PC-3 (cell line): ENCODE data around the gene UBE2C. TPM values are rescaled to one million over a fixed set of nuclear protein-coding genes. Genes with fewer than 3 reads are reported as not detected.

Experiments
- ATAC-seq: fragments of 200-7000 bp; cut with Tn5 transposase; 2 replicates; pipeline ENCODE4 v1.9.1; 2020; ENCODE audit warnings: mild to moderate bottlenecking, moderate library complexity
- BruUV-seq: library from RNA; stranded (reverse); fragments of 400-500 nt; replicated peaks from 2 replicates; lab custom pipeline; 2021; lab: Mats Ljungman, UMichigan
- CTCF ChIA-PET: fragments of 300-600 bp; sonication (Branson Sonifier 250); formaldehyde crosslinking; loops from one replicate; lab custom pipeline; 2022; ENCODE audit warnings: antibody characterized with exemption; lab: Charles Lee
- POLR2A ChIA-PET: fragments of 300-600 bp; sonication (Branson Sonifier 250); formaldehyde crosslinking; loops from one replicate; lab custom pipeline; 2022; ENCODE audit warnings: antibody characterized with exemption; ENCODE audit not compliant: unreplicated experiment; lab: Charles Lee
- DNase-seq: peaks from one replicate; pipeline ENCODE4 v3.0.0-alpha.2; 2015
- H2AFZ ChIP-seq: fragments of 300-600 bp; sonication (generic); 2 replicates; pipeline ENCODE4 v1.6.0; 2016; ENCODE audit warnings: antibody characterized with exemption, low read length
- H3F3A ChIP-seq: fragments of 300-600 bp; sonication (generic); one replicate; pipeline ENCODE4 v1.6.0; 2017; ENCODE audit warnings: antibody characterized with exemption, low read length, control low read depth, mild to moderate bottlenecking; ENCODE audit not compliant: unreplicated experiment
- H3K27ac ChIP-seq: fragments of 300-600 bp; sonication (generic); 2 replicates; pipeline ENCODE4 v1.5.1; 2016; ENCODE audit warnings: mild to moderate bottlenecking, low read length
- H3K27me3 ChIP-seq: fragments of 300-600 bp; sonication (generic); 2 replicates; pipeline ENCODE4 v1.6.1; 2016; ENCODE audit warnings: low read length, mixed read lengths
- H3K36me3 ChIP-seq: fragments of 300-600 bp; sonication (generic); 2 replicates; pipeline ENCODE4 v1.6.1; 2016; ENCODE audit warnings: low read depth, mixed run types, low read length, mixed read lengths
- H3K4me1 ChIP-seq: fragments of 300-600 bp; sonication (generic); 2 replicates; pipeline ENCODE4 v1.5.1; 2016; ENCODE audit warnings: low read length; ENCODE audit not compliant: insufficient read depth
- H3K4me2 ChIP-seq: fragments of 300-600 bp; sonication (generic); 2 replicates; pipeline ENCODE4 v1.6.0; 2016; ENCODE audit warnings: low read length
- H3K4me3 ChIP-seq: fragments of 300-600 bp; sonication (generic); 2 replicates; pipeline ENCODE4 v1.5.1; 2016; ENCODE audit warnings: mild to moderate bottlenecking, low read length, mixed read lengths
- H3K79me2 ChIP-seq: fragments of 300-600 bp; sonication (generic); 2 replicates; pipeline ENCODE4 v1.6.1; 2017; ENCODE audit warnings: low read length, mixed read lengths
- H3K9ac ChIP-seq: fragments of 300-600 bp; sonication (generic); 2 replicates; pipeline ENCODE4 v1.6.0; 2016; ENCODE audit warnings: mild to moderate bottlenecking, low read length
- H3K9me2 ChIP-seq: fragments of 300-600 bp; sonication (generic); replicated peaks from 2 replicates; pipeline ENCODE4 v1.6.1; 2016; ENCODE audit warnings: mixed run types, low read length, mixed read lengths
- H3K9me3 ChIP-seq: fragments of 300-600 bp; sonication (generic); 2 replicates; pipeline ENCODE4 v1.6.1; 2016; ENCODE audit warnings: low read length, mixed read lengths
- H4K20me1 ChIP-seq: fragments of 300-600 bp; sonication (generic); 2 replicates; pipeline ENCODE4 v1.6.1; 2016; ENCODE audit warnings: low read length, mixed read lengths
- EZH2 ChIP-seq: fragments of 300-600 bp; sonication (generic); IDR thresholded peaks from one replicate; pipeline ENCODE4 v1.6.1; 2017; ENCODE audit warnings: antibody characterized with exemption, mild to moderate bottlenecking, low read length; ENCODE audit not compliant: unreplicated experiment
- EZH2phosphoT487 ChIP-seq: fragments of 300-600 bp; sonication (generic); IDR thresholded peaks from 2 replicates; pipeline ENCODE4 v1.6.1; 2018; ENCODE audit warnings: mild to moderate bottlenecking, antibody characterized with exemption, low read length, borderline replicate concordance
- intact Hi-C: fragments of 100-400 bp; cut with micrococcal nuclease; formaldehyde crosslinking; loops from 2 replicates; pipeline ENCODE4 v1.9.0; 2023
- total RNA-seq: library from RNA; depleted of rRNA; stranded (reverse); fragments of >200 nt; gene quantifications from 2 replicates; pipeline ENCODE4 v1.2.3, GENCODE V29; 2014
- TF ChIP-seq, protein P1 (sequence below): fragments of 300-600 bp; sonication (generic); conservative IDR thresholded peaks from 2 replicates; pipeline ENCODE4 v1.5.1; 2017; ENCODE audit warnings: antibody characterized with exemption, low read depth, mild to moderate bottlenecking, low read length

Gene UBE2C
- total RNA-seq, 1 experiment from 2014 or later, result 304 TPM

- Histone ChIP-seq H3K4me1 (peaks cover 30% of the 10 kb centered on the region), H3K9me2 (no peaks in the 10 kb centered on the region), H3K27ac (no peak overlapping the region), H3K9ac (peak overlapping the region; percentile 45), H3K27me3 (no peaks in the 10 kb centered on the region), H2AFZ (peak overlapping the region; percentile 72), H3K79me2 (peaks cover 25% of the 10 kb centered on the region), H4K20me1 (no peaks in the 10 kb centered on the region), H3F3A (no peaks in the 10 kb centered on the region), H3K9me3 (no peaks in the 10 kb centered on the region), H3K36me3 (0 out of 2 replicates have a peak, but pooled peaks cover 8% of the 10 kb centered on the region), H3K4me2 (peak overlapping the region; percentile 88), H3K4me3 (peak overlapping the region; percentile 87)
- DNase-seq (no peak), ATAC-seq (no peak)
- POLR2A ChIA-PET, result interaction anchor here (0.5 kb wide), 1 partner anchor 77 kb away, joined by 4 read pairs; no protein-coding TSS in a partner anchor
- TF ChIP-seq, protein P1, sequence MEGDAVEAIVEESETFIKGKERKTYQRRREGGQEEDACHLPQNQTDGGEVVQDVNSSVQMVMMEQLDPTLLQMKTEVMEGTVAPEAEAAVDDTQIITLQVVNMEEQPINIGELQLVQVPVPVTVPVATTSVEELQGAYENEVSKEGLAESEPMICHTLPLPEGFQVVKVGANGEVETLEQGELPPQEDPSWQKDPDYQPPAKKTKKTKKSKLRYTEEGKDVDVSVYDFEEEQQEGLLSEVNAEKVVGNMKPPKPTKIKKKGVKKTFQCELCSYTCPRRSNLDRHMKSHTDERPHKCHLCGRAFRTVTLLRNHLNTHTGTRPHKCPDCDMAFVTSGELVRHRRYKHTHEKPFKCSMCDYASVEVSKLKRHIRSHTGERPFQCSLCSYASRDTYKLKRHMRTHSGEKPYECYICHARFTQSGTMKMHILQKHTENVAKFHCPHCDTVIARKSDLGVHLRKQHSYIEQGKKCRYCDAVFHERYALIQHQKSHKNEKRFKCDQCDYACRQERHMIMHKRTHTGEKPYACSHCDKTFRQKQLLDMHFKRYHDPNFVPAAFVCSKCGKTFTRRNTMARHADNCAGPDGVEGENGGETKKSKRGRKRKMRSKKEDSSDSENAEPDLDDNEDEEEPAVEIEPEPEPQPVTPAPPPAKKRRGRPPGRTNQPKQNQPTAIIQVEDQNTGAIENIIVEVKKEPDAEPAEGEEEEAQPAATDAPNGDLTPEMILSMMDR, result no peak
- TF ChIP-seq EZH2, result no peak
- intact Hi-C loops, result loop anchor here (1.0 to 2.0 kb wide), 2 partner anchors 23 to 46 kb away; partner anchors contain the start of genes UBE2C and ZSWIM1
- CTCF ChIA-PET, result no interaction called here
- BruUV-seq, result no TSS peak
Measured at GRCh38 chr20:45857882-45858216, 45.4 kb downstream of the UBE2C start.

DNA sequence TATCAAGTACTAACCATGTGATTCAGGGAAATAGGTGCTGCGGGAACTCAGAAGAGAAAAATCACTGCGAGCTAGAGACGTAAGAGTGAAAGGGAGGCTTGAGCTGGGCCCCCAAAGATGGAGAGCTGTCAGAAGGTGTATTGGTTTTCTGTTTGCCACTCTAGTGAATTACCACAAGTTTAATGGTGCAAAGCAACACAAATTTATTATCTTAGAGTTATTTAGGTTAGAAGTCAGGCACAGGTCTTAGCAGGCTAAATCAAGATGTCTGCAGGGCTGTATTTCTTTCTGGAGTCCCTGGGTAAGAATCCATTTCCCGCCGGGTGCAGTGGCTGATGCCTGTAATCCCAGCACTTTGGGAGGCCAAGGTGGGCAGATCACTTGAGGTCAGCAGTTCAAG is 47.5 kb downstream of the UBE2C start:
- TF ChIP-seq EZH2phosphoT487, result no peak
- no peak for TF ChIP-seq EZH2
- TF ChIP-seq, protein P1, result no peak
- H3K9ac ChIP-seq, result no peak overlapping the region
- BruUV-seq, result no TSS peak
- H3F3A ChIP-seq, result no peaks in the 10 kb centered on the region
- H2AFZ ChIP-seq, result no peak overlapping the region
- peaks cover 24% of the 10 kb centered on the region for H3K79me2 ChIP-seq
- H3K4me3 ChIP-seq, result no peak overlapping the region
- CTCF ChIA-PET, result no interaction called here
- POLR2A ChIA-PET, result no interaction called here
- no peak for DNase-seq
- no peak for ATAC-seq
- H3K9me3 ChIP-seq, result no peaks in the 10 kb centered on the region
- H3K4me2 ChIP-seq, result no peak overlapping the region
- no peaks in the 10 kb centered on the region for H3K9me2 ChIP-seq
- peak overlapping the region; percentile 65 for H3K27ac ChIP-seq
- no peaks in the 10 kb centered on the region for H3K27me3 ChIP-seq
- H3K4me1 ChIP-seq, result peaks cover 30% of the 10 kb centered on the region
- H3K36me3 ChIP-seq, result no peaks in the 10 kb centered on the region
- intact Hi-C loops, result no loop called here
- no peaks in the 10 kb centered on the region for H4K20me1 ChIP-seq

GRCh38 chr20:45860560-45861220 is 48.2 kb downstream of the UBE2C start:
- H3K4me1 ChIP-seq, result peaks cover 29% of the 10 kb centered on the region
- ATAC-seq, result no peak
- peak overlapping the region; percentile 11; the same call in 1 of the 2 replicates for H3K9ac ChIP-seq

More at GRCh38 chr20:45860560-45861220, 48.2 kb downstream of the UBE2C start:
- Histone ChIP-seq H3K4me3 (no peak overlapping the region), H3K27me3 (no peaks in the 10 kb centered on the region), H3K4me2 (no peak overlapping the region), H4K20me1 (no peaks in the 10 kb centered on the region), H3F3A (no peaks in the 10 kb centered on the region), H3K9me3 (no peaks in the 10 kb centered on the region), H3K27ac (peak overlapping the region; percentile 65), H3K9me2 (no peaks in the 10 kb centered on the region), H3K36me3 (no peaks in the 10 kb centered on the region), H3K79me2 (peaks cover 19% of the 10 kb centered on the region), H2AFZ (no peak overlapping the region)
- no TSS peak for BruUV-seq
- intact Hi-C loops, result no loop called here
- CTCF ChIA-PET, result no interaction called here
- peak; percentile 51 for DNase-seq
- TF ChIP-seq, protein P1, result no peak
- no peak for TF ChIP-seq EZH2phosphoT487
- POLR2A ChIA-PET, result no interaction called here
